ENCODE results near the gene PHF21A. TPM values are rescaled to one million over a fixed set of nuclear protein-coding genes. Genes with fewer than 3 reads are reported as not detected.

Gene PHF21A
- polyA plus RNA-seq, 1 experiment = 29.0 TPM

DNA sequence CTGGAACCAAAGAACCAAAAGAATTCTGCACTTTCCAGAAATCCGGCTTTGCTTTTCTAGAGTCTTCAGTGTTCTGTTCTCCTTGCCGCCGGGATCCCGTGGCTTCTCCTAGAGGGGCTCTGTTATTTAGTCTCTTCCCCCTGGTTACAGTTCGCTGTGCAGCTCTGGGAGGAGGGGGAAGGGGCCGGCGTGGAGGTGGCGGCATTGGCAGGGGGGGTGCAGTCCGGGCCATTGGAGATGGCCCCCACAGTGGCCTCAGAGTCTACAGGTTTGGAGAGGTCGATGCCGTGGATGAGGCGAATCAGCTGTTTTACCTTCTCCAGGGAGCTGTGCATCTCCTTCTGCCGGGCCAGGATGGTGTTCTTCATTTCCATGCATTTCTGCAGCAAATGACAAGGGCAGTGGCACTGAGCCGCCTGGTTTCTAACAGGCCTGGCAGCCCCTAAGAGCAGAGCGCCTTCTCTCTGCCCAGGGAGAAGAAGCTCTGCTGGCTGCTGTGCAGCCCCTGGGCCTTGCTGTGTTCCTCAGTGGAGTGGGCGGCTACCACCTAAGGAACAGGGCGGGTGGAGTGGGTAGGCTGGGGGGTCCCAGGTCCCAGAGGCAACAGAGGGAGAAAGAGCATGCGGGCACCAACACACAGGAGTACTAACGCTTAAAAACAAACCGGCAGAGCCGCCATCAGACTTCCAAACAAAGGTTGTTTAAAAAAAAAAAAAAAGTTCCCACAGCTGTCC, 187.2 kb downstream of the PHF21A start:
- ChIA-PET POLR2A (no interaction called here), CTCF (no interaction called here)
- no peak for DNase-seq (ENCODE audit: low read depth, low spot score)
- Histone ChIP-seq H3K27ac (ENCODE audit: low read depth, low read length) (no peak overlapping the region), H3K27me3 (ENCODE audit: control insufficient read depth, insufficient read depth, low read length) (no peaks in the 10 kb centered on the region), H3K4me3 (ENCODE audit: low read depth, low read length) (no peak overlapping the region), H3K9me3 (ENCODE audit: control insufficient read depth, insufficient read depth, low read length) (no peaks in the 10 kb centered on the region)
- TF ChIP-seq, protein P1, sequence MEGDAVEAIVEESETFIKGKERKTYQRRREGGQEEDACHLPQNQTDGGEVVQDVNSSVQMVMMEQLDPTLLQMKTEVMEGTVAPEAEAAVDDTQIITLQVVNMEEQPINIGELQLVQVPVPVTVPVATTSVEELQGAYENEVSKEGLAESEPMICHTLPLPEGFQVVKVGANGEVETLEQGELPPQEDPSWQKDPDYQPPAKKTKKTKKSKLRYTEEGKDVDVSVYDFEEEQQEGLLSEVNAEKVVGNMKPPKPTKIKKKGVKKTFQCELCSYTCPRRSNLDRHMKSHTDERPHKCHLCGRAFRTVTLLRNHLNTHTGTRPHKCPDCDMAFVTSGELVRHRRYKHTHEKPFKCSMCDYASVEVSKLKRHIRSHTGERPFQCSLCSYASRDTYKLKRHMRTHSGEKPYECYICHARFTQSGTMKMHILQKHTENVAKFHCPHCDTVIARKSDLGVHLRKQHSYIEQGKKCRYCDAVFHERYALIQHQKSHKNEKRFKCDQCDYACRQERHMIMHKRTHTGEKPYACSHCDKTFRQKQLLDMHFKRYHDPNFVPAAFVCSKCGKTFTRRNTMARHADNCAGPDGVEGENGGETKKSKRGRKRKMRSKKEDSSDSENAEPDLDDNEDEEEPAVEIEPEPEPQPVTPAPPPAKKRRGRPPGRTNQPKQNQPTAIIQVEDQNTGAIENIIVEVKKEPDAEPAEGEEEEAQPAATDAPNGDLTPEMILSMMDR (IDR thresholded peaks at IDR 0.05; ENCODE audit: low read depth, low read length) = no peak

- ChIA-PET CTCF (no interaction called here), POLR2A (no interaction called here)
- Histone ChIP-seq H3K9me3 (ENCODE audit: control insufficient read depth, insufficient read depth, low read length) (no peaks in the 10 kb centered on the region), H3K27ac (ENCODE audit: low read depth, low read length) (no peak overlapping the region), H3K27me3 (ENCODE audit: control insufficient read depth, insufficient read depth, low read length) (no peaks in the 10 kb centered on the region), H3K4me3 (ENCODE audit: low read depth, low read length) (no peak overlapping the region)
- DNase-seq (ENCODE audit: low read depth, low spot score) = peak; percentile 8
- TF ChIP-seq, protein P1 (IDR thresholded peaks at IDR 0.05; ENCODE audit: low read depth, low read length) = no peak
These were observed 188.0 kb downstream of the PHF21A start for GRCh38 chr11:45933131-45933831.

- Histone ChIP-seq H3K27ac (ENCODE audit: low read depth, low read length) (no peak overlapping the region), H3K4me3 (ENCODE audit: low read depth, low read length) (no peak overlapping the region), H3K27me3 (ENCODE audit: control insufficient read depth, insufficient read depth, low read length) (no peaks in the 10 kb centered on the region), H3K9me3 (ENCODE audit: control insufficient read depth, insufficient read depth, low read length) (no peaks in the 10 kb centered on the region)
- ChIA-PET POLR2A (no interaction called here), CTCF (interaction anchor here (2.1 kb wide), 1 partner anchor 32 kb away, joined by 5 read pairs; no protein-coding TSS in a partner anchor)
- TF ChIP-seq, protein P1 (IDR thresholded peaks at IDR 0.05; ENCODE audit: low read depth, low read length) = no peak
- DNase-seq (ENCODE audit: low read depth, low spot score) = no peak
These were observed 189.0 kb downstream of the PHF21A start for GRCh38 chr11:45932217-45932616.

DNA sequence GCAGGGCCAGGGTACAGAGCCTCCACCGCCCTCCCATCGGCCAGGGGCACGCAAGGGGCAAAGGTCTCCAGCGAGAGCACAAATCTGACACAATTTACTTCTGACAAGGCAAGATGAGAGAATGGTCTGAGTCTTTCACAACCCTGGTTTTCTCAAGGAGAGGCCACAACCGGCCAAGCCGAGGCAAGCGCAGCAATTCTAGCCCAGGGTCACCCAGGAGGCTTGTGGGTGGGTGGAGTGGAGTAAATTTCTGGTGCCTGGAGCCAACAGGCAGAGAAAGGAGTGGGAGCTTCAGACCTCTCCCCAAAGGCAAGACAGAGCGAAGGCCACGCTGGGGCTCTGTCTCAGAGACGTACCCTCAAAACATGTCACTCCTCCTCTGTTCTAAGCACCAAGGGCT, 189.5 kb downstream of the PHF21A start:
- Histone ChIP-seq H3K27ac (ENCODE audit: low read depth, low read length) (no peak overlapping the region), H3K27me3 (ENCODE audit: control insufficient read depth, insufficient read depth, low read length) (peaks cover 1% of the 10 kb centered on the region), H3K9me3 (ENCODE audit: control insufficient read depth, insufficient read depth, low read length) (no peaks in the 10 kb centered on the region; the same call in 1 of the 2 replicates), H3K4me3 (ENCODE audit: low read depth, low read length) (no peak overlapping the region)
- ChIA-PET POLR2A (no interaction called here), CTCF (interaction anchor here (2.1 kb wide), 1 partner anchor 33 kb away, joined by 5 read pairs; no protein-coding TSS in a partner anchor)
- DNase-seq (ENCODE audit: low read depth, low spot score) = no peak
- TF ChIP-seq, protein P1 (IDR thresholded peaks at IDR 0.05; ENCODE audit: low read depth, low read length) = no peak
